GM19455 (cell line): ENCODE data around the gene LRRC59.
"Not testable (repeated sequence)": the region's sequence is repeated elsewhere in the genome, so short reads cannot be mapped to it uniquely, and the experiment has no call there.

Source experiments
- ATAC-seq: cut with Tn5 transposase; IDR thresholded peaks from one replicate; pipeline ENCODE4 v1.9.1; 2021; ENCODE audit not compliant: unreplicated experiment

The LRRC59 gene

DNA sequence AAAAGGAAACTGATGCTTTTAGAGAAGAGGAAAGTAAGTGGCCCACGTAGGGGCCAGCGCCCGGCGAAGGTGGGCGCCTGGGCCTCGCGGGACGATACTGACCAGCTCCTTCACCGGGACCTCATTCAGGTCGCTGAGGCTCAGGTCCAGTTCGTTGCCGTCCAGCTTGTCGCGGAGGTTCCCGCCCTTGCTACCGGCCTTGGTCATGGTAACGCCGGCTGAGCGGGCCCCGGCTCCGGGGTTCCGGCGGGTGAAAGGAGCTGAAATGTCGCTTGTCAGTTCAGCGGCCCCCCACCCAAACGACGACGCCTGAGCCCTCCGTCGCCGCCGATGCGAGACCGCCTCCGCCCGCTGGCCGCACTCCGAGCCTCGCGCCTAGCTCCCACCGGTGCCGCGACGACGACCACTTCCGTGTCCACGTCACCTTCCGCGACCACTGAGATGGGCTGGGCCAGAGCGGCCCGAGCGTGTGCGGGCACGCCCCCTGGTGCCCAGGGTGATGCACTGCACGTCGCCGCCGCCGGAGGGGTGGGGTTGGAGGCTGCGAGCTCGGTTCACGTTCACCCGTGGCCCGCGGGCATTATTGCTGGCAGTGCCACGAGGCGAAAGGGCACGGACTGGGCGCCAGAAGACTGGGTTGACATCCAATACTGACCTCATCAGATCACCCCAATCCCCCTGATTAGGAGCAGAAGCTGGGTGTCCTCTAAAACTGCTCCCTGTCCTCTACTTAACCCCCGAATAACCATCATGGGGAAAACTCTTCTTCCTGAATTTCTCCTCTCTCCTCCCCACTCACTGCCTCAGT, at the start of gene LRRC59:
Gene LRRC59, minus strand, starts transcription at position 413 of the 808 bp plus-strand sequence. Its CDS starts 206 bp downstream, at position 207.
- peak; percentile 91 for ATAC-seq

DNA sequence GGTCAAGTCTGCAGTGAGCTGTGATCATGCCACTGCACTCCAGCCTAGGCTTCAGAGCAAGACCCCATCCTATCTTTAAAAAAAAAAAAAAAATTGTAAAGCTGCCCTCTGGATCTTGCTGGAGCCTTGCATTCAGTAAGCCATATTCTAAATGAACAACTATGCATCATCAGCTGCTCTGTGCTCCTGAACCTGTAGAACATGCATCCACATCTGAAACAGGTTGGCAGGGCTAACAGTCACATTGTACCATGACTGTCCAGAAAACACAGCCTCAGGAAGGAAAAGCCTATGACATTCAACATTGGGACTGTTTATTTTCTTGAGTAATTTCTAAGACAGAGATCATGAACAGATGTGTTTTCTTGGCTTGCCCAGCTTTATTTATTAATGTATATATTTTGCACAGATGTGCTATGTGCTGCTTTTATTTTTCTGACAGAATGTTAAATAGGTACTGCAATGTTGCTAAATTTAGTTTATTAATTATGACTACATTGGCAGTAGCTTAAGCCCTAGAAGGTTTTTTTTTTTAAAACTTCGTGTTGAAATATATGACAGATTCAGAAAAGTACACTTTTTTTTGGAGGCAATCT, 48.5 kb upstream of the LRRC59 start:
- no peak for ATAC-seq

DNA sequence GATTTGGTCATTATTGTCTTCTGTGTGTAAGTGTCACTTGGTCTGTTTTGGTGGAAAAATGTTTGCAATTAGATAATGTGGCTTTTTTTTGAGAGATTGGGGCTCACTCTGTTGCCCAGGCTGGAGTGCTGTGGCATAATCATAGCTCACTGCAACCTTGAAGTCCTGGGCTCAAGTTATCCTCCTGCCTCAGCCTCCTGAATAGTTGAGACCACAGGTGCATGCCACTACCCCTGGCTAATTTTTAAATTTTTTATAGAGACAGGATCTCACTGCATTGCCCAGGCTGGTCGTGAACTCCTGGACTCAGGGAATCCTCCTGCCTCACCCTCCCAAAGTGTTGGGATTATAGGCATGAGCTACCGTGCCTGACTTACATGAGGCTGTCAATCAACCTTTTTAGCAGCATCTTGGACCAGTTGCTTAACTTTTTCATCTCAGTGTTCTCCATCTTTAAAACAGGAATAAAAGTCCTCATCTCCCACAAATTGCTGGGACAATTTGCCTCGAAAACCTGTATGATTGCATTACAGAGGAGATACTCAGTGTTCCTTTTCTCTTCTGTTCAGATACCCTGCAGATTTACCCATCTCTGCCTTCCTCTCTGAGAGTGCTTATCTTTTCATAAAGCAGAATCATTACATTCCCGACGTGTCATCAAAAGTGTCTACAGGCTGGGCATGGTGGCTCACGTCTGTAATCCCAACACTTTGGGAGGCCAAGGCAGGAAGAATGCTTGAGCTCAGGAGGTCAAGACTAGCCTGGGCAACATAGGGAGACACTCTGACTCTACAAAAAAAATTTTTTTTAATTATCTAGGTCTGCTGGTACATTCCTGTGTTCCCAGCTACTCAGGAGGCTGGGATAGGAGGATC, 47.8 kb upstream of the LRRC59 start:
- no peak for ATAC-seq

DNA sequence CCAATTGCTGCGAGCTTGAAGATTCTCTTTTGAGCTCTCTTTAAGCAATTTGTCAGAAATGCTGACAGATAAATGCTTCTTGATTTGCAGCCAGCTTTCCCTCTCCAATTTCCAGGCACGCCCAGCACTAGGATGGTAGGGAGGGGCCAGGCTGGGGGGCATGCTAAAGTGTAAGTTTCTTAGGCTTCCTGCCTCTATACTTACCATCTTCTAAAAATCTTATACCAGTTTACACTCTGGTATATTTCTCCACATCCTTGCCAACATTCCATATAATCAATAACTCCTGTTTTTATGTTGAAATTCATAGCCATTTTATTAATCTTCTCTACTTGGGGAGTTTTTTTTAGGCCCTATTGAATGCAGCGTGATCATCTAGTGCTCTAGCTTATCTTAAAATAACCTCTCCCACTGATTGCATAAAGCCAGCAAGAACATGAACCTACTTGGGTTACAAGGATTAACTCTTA, 46.2 kb upstream of the LRRC59 start:
- ATAC-seq = no peak

DNA sequence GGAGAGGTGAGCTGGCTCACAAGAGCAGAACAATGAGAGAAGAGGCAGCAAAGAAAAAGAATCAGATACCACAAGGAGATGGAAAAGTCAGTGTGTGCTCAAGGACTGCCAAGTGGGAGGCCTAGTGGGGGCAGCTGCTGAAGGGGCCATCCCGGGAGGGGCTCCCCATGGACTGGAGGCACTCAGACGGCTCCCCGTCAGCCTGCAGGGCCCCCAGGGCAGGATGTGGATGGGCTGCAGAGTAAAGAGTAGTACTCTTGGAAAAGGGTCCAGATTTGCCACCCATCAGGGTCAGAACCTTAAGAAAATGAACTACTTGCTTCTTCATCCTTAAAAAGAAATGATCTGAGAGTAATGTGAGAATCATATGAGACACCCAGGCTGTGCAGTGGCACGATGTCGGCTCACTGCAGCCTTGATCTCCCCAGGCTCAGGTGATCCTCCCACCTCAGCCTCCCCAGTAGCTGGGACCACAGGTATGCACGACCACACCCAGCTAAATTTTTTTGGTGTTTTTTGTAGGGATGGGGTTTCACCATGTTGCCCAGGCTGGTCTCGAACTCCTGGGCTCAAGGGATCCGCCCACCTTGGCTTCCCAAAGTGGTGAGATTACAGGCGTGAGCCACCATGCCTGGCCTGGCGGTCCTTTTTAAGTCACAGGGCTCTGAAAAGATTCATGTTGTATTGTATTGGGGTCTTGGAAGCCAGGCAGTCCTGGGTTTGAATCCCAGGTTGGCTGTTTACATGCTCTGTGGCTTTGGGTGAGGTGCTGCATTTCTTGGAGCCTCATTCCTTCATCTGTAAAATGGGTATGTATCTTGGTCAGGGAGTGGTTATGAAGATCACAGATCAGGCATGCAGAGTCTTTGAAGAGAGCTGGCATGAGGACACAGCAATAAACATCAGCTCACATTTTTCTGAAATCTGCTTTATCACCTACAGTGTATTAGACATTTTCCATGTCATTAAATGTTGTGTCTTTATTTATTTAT, 43.8 kb upstream of the LRRC59 start:
- ATAC-seq = no peak

DNA sequence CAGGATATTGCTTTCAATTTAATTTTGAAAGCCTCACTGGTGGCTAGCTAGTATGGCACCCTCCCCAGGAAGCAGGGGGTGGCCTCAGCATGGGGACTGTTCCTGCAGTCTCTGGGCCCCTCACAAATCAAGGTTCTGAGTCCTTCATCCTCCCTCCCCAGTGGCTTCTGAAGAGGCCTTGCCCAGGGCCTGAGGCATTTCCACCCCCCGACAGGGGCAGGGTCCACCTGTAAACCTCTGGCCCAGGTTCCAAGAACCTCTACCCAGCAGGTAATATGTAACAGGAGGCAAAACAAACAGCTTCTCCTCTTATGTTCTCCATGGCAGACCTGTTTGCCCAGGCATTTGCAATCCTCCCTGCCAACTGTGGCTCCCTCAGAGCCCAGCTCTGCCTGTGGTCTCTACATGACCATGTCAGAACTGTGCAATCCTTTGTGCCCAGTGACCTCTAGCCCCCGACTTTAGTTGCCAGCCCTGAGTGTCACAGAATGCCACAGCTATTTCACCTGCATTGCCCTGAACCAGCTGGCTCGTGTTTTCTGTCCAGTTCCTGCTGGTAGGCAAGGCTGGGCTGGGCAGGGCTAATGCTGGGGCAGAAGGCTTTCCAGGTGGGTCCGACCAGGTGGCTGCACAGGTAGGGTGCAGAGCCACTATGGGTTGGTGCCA, 43.0 kb upstream of the LRRC59 start:
- no peak for ATAC-seq

DNA sequence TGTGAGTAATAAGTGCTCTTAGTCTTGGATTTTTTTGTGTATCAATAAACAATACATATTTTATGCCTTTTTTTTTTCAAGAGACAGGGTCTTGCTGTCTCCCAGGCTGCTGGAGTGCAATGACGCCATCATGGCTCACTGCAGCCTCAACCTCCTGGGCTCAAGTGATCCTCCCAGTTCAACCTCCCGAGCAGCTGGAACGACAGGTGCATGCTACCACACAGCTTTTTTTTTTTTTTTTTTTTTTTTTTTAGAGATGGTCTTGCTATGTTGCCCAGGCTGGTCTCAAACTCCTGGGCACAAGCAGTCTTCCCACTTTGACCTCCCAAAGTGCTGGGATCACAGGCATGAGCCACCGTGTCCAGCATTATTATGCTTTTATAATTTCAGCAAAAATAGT, 41.7 kb upstream of the LRRC59 start:
- ATAC-seq = no peak

DNA sequence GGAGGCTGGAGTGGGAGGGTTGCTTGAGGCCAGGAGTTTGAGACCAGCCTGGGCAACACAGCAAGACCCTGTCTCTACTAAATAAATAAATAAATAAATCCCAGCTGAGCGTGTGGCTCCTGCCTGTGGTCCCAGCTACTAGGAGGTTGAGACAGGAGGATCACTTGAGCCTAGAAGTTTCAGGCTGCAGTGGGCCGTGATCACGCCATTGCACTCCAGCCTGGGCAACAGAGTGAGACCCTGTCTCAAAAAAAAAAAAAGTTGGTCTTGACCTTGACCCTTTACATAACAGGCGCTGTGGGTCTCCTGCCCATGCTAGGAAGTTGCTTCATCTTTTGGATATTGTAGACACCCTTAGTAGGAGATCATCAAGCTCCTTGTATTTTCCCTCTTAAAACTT, 40.1 kb upstream of the LRRC59 start:
- ATAC-seq = no peak

DNA sequence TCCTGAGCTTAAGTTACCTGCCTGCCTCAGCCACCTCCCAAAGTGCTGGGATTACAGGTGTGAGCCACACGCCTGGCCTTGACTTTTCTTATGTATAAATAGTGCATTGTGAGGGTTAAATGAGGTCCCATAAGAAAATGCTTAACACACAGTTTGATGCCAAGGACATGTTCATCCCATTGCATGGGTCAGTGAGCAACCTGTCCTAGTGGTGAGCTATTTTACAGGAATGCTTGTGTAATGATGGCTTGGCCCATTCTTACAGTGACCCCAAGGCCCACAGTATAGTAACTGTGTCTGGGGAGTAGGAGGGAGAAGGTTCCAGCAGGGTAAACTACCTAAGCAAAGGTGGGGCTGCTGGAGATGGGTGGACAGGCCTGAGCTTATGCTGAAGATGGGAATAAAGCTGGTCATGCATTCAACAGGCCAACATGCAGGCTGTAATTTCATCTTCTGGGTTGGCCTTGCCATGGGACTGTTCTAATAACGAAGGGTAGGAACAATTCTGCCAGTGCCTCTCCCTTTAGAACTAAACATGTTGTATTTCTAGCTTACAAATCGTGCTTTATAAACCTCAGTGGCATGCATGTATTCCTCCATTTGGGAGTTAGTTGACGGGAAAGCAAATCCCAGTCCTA, 34.9 kb upstream of the LRRC59 start:
- no peak for ATAC-seq

DNA sequence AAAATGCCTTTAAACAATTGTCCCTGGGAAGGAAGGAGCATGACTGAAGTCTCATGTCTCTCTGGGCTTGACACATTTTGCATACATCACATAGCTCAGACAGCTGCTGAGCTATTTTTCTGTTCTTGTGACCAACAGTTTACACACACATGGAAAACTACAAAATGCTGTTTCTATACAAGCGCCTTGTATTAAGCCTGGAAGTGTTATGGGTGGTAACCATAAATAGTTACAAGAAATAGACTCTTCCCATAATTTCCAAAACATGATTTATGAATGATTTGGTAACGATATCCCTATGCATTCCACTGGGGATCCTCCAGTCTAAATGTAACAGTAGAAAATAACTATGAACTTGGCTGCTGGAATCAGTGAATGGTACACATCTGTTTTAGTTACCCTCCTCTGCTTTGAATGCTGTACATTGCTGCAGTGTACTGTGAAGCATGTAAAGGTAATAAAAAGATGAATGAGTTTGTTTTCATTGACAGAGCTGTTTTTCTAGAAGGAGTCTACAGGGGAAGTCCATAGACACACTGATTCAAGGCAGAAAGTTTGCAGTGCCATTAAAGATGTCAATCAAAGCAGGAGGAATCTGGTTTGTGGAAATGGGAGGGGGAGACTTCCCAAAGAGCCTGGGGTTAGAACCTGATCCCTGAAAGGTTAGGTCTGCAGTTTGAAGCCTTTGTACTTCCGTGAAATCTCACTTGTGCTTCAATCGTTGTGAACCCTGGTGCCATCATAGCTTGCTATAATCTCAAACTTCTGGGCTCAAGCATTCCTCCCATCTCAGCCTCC, 33.7 kb upstream of the LRRC59 start:
- ATAC-seq = no peak

DNA sequence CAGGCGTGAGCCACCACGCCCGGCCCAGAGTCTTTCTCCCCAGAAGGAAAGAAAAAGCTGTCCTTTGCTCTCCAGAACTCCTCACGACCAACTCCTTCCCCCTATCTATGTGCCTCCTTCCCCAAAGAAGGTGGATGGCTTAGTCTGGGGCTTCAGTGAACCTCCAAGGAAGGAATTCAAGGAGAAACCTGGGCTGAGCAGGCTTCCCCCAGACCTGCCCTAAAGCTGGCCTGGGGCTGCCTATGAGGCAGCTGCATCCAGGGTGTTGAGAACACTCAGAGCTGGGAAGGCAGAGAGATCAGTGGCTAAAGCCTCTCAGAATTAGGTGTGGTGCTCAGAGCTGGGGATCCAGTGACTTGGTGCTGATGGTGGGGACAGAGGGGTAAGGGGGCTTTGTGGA, 32.5 kb upstream of the LRRC59 start:
- ATAC-seq = no peak

DNA sequence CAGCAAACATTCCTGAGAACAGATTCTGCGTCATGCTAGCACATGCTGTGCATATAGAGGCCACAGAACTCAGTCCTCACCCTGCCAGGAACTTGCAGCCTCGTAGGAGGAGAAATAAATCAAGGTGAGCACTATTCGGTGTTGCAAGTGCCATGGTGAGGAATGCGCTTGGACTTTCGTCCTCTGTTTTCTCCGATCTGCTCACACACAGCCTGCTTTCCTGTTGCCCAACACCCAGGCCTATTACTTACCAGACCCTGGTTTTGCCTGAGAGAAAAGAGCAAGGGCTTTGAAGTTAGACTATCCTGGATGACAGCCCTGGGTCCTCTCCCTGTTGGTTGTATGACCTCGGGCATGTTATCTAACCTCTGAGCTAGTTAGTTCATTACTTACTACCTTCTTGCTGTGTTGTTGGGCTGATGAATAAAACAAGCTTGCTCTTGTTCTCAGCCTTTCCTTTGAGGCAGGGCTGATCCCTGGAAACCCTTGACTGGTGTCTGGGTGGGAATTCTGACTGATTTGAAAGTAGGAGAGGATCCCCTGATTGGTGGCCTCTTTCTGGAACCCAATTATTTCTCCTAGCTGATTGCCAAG, 31.6 kb upstream of the LRRC59 start:
- ATAC-seq = no peak

DNA sequence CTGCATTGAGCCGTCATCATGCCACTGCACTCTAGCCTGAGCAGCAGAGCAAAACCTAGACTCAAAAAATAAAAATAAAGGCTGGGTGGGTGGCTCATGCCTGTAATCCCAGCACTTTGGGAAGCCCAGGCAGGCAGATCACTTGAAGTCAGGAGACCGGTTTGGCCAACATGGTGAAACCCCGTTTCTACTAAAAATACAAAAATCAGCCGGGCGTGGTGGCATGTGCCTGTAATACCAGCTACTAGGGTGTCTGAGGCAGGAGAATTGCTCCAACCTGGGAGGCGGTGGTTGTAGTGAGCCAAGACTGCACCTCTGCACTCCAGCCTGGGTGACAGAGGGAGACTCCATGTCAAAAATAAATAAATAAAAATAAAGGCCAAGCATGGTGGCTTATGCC, 30.8 kb upstream of the LRRC59 start:
- not testable (repeated sequence) for ATAC-seq

DNA sequence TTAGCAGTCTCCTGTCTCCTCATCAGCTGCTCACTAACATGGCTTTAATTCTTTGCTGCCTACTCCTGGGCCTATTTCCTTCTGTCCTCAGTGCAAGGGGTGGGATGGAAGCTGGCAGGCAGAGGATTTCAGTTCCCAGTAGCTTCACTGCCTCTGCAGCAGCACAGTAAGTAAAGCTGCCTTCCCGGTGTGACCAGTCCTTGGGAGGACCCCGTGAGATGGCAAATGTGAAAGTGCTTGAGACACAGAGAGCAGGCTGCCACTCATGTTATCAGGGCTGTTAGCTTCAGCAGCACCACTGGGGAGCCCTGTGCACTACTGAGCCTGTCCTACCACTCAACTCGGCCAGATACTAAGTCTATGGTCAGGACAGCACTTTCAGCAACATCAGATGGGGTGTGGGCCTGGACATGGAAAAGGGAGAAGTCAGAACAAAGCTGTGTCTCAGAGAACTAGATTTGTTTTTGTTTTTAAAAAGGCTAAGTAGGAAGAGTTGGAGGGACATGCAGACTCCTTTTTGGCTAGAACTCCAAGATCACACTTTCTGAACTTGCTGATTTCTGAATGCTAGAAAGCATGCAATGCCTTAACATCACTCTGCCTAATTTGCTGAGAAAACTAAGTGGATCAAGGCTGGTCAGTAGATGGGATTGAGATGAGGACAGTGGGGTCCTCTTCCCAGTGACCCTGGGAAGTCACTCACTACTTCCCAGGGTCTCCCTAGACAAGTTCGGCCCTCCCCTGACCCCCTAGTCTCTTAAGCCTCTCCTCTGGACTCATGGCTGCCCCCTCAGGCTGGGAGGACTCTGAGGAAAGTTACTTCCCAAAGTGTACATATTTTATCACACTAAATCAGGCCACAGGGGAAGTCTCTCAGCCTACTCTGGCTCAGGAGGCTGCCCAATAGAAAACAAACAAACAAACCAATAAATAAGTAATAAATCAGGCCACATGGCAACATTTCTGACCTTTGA, 29.8 kb upstream of the LRRC59 start:
- ATAC-seq = no peak

DNA sequence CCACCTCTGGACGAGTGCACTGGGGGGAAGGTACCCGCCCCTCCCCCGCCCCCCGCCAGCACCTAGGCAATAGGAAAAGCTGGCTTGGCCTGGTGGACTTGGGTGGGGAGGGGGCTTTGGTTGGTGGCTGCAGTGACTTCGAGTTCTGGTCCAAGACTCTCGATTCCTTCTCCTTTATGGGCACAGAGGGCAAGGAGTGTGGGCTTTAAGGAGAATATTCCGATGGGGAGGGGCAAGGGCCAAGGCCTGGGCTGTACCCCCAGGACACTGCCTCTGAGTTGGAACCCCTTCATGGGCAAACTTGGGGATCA, 29.1 kb upstream of the LRRC59 start:
- no peak for ATAC-seq

DNA sequence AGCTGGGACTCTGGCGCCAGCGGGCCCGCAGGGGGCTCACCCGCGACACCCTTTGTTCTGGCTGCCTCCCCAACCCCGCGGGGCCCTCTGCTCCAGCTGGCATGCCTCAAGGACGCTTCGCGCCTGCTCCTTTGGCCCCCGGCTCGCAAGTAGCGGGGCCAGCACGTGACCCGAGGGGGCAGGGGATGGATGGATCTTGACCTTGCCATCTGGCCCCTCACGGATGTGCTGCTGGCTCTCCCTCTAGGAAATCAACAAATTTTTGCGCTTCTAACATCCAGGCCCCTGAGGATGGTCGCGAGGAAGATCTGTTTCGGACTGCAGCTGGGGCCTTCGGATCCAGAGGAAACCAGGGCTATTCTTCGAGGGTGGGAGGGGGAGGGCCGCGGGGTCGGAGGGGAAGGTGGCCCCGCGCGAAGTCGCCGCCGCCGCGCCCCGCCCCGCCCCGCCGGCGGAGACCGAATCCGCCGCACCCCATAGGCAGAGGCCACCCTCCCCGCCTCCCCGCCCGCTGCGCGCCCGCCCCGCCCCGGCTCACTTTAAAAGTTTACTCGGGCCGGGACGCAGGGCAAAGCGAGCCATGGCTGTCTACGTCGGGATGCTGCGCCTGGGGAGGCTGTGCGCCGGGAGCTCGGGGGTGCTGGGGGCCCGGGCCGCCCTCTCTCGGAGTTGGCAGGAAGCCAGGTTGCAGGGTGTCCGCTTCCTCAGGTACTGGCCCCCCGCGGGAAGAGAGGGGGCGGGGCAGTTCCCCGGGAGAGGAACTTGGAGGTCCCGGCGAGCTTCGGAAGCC, 28.6 kb upstream of the LRRC59 start, which contains the start of gene ACSF2:
Gene ACSF2, plus strand, starts transcription at position 537 of the 790 bp plus-strand sequence. Its CDS starts 44 bp downstream, at position 581.
- ATAC-seq = peak; percentile 63
